ENCODE measurements around the gene LCE3B.
"Not testable (repeated sequence)": the region's sequence is repeated elsewhere in the genome, so short reads cannot be mapped to it uniquely, and the experiment has no call there.

LCE3B gene

DNA sequence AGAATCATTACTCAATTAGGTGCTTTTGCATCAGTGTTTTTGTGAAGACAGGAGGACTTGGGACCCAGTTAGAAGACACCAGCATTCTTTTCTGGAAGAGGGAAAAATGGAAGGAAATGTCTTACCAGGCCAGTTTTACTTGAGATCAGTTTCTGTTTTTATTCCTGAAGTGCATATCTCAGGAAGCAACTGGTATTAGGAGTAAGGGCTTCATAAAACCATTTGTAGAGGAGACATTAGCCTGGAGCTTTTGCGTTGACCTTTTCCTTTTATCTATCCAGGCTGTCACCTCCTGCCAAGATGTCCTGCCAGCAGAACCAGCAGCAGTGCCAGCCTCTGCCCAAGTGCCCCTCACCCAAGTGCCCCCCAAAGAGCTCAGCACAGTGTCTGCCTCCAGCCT, at the start of gene LCE3B:
LCE3B (plus strand) TSS at position 301 of the 400 bp plus-strand sequence; CDS start at position 301, 0 bp downstream.
- Mint-ChIP-seq H3K9me3 (peaks cover 3% of the 10 kb centered on the region), H3K36me3 (ENCODE audit: low read depth) (no peaks in the 10 kb centered on the region), H3K4me3 (no peak within 1 kb of the TSS), H3K27me3 (no peaks in the 10 kb centered on the region), H3K27ac (no peak within 1 kb of the TSS), H3K4me1 (ENCODE audit: low read depth) (no peaks in the 10 kb centered on the region)

DNA sequence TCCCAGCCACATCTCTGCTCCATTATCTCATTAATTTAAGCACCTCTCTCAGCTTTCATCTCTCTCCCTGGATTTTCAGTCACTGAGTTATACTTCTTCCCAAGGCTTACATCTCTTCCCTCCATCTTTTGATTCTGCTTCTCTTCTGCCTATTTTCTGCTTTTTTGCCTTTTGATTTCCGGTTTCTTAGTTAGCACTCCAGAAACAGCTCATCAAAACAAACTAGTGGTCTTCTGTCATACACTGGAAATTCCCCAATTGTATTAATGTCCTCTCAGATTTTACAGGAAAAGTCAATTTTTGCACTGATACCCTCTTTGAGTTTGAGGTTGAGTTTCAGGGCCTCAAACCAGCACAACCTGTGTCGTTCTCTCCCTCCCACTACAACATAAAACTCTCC, 48.5 kb upstream of the LCE3B start:
- H3K27ac Mint-ChIP-seq, result no peak overlapping the region
- peaks cover 12% of the 10 kb centered on the region for H3K27me3 Mint-ChIP-seq
- no peaks in the 10 kb centered on the region for H3K36me3 Mint-ChIP-seq (ENCODE audit: low read depth)
- no peak overlapping the region for H3K4me3 Mint-ChIP-seq
- peaks cover 8% of the 10 kb centered on the region for H3K9me3 Mint-ChIP-seq
- no peaks in the 10 kb centered on the region for H3K4me1 Mint-ChIP-seq (ENCODE audit: low read depth)

DNA sequence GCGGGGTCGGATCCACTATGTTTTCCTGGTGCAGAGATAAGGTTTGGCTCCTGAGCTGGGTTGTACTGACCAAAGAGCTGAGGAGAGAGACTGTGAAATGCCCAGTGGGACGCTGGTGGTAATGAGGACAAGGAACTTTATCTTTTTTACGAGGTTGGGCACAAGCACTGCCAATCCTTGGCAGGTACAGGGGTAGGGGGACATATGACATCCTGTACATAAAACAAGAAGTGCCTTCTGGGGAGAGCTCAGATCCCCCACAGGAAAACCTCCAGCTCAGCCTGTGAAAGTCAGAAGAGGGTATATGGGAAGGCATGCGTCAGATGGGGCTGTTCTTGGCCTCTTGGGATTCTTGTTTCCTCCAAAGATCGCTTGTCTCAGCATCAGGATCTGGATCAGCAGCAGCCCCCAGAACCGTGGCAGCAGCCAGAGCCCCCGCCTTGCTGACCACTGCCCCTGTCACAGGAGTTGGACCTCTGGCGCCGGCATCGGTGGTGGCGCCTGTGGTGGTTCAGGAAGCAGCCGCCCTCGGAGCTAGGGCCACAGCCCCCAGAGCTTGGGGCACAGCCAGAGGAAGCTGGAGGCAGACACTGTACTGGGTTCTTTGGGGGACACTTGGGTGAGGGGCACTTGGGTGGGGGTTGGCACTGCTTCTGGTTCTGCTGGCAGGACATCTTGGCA, 47.9 kb upstream of the LCE3B start:
- H3K4me3 Mint-ChIP-seq, result no peak overlapping the region
- no peaks in the 10 kb centered on the region for H3K4me1 Mint-ChIP-seq (ENCODE audit: low read depth)
- no peaks in the 10 kb centered on the region for H3K36me3 Mint-ChIP-seq (ENCODE audit: low read depth)
- H3K27me3 Mint-ChIP-seq, result peaks cover 13% of the 10 kb centered on the region
- H3K27ac Mint-ChIP-seq, result no peak overlapping the region
- H3K9me3 Mint-ChIP-seq, result peaks cover 8% of the 10 kb centered on the region

- Mint-ChIP-seq H3K4me1 (ENCODE audit: low read depth) (no peaks in the 10 kb centered on the region), H3K9me3 (peaks cover 8% of the 10 kb centered on the region), H3K36me3 (ENCODE audit: low read depth) (no peaks in the 10 kb centered on the region), H3K4me3 (no peak within 1 kb of the TSS), H3K27me3 (peaks cover 23% of the 10 kb centered on the region), H3K27ac (no peak within 1 kb of the TSS)
Measured at GRCh38 chr1:152566681-152567080, 46.9 kb upstream of the LCE3B start, which contains the start of gene LCE3E. Gene LCE3E (minus strand): TSS chr1:152566780. CDS start chr1:152566208, 572 bp downstream.

DNA sequence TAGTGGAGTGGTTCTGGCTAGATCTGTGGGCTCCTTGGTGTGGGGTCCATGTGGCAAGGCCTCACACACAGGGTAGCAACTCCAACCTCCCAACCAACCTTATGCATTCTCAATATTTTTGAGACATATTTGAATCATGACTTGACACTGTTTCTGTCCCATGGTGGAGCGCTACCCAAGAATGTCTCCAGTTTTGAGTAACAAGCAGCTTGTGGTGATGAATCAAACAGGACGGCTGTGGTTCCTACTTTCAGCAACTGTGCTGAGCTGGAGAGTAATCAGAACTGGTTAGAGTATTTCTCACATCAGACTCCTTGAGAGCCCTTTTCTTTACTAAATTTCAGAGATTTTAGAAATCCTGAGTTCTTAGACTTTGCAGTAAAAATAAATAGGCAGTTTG, 36.4 kb upstream of the LCE3B start:
- no peaks in the 10 kb centered on the region for H3K4me1 Mint-ChIP-seq (ENCODE audit: low read depth)
- no peak overlapping the region for H3K27ac Mint-ChIP-seq
- H3K36me3 Mint-ChIP-seq (ENCODE audit: low read depth), result no peaks in the 10 kb centered on the region
- no peaks in the 10 kb centered on the region for H3K9me3 Mint-ChIP-seq
- peaks cover 21% of the 10 kb centered on the region for H3K27me3 Mint-ChIP-seq
- H3K4me3 Mint-ChIP-seq, result no peak overlapping the region

GRCh38 chr1:152579526-152579925, 34.1 kb upstream of the LCE3B start:
- not testable (repeated sequence) for H3K27ac Mint-ChIP-seq; H3K4me1 Mint-ChIP-seq (ENCODE audit: low read depth); H3K9me3 Mint-ChIP-seq; H3K36me3 Mint-ChIP-seq (ENCODE audit: low read depth); H3K27me3 Mint-ChIP-seq; H3K4me3 Mint-ChIP-seq

DNA sequence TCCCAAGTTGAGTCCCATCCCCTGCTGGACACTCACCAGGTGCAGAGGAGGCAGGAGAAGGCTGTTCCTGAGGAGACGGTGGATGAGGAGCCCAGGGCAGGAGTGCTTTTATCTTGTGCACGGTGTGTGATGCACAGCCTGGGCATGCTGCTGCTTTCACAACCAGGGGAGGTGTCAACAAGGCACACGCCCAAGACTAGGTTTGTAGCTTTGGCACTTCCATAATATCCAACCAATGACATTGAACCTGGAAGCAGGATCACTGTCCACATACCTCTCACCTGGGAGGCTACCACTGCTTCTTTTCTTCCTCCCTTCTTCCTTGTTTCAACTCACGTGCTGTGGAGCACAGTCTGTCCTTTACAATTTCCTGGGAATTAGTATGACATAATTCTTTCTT, 33.2 kb upstream of the LCE3B start, which contains the start of gene LCE3D:
LCE3D (minus strand) TSS at position 84 of the 400 bp plus-strand sequence. CDS start 580 bp downstream, outside the sequence.
- Mint-ChIP-seq H3K27ac (no peak within 1 kb of the TSS), H3K36me3 (ENCODE audit: low read depth) (no peaks in the 10 kb centered on the region), H3K27me3 (peaks cover 4% of the 10 kb centered on the region), H3K4me3 (no peak within 1 kb of the TSS), H3K4me1 (ENCODE audit: low read depth) (no peaks in the 10 kb centered on the region), H3K9me3 (no peaks in the 10 kb centered on the region)

GRCh38 chr1:152582647-152583046, 31.0 kb upstream of the LCE3B start:
- no peak overlapping the region for H3K4me3 Mint-ChIP-seq
- no peaks in the 10 kb centered on the region for H3K36me3 Mint-ChIP-seq (ENCODE audit: low read depth)
- peaks cover 4% of the 10 kb centered on the region for H3K27me3 Mint-ChIP-seq
- no peaks in the 10 kb centered on the region for H3K4me1 Mint-ChIP-seq (ENCODE audit: low read depth)
- H3K9me3 Mint-ChIP-seq, result no peaks in the 10 kb centered on the region
- no peak overlapping the region for H3K27ac Mint-ChIP-seq

DNA sequence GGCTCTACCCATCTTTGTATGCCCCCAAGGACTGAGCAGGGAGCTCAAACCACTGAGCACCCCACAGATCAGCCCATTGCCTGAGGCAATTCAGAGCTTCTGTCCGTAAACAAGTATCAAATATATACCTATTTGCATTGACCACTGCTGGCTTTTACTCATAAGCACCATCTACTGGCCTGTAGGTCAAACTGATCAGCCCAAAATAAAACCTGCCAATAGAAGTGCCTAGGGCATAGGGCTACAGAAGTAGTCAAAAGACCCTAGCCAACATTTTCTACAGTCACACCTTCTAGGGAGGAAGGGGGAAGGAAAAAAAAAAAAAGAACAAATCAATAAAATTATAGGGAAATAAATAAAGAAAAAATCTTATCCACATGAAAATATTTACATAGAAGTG, 28.0 kb upstream of the LCE3B start:
- Mint-ChIP-seq H3K9me3 (no peaks in the 10 kb centered on the region), H3K4me3 (no peak overlapping the region), H3K36me3 (ENCODE audit: low read depth) (no peaks in the 10 kb centered on the region), H3K27me3 (peaks cover 2% of the 10 kb centered on the region), H3K4me1 (ENCODE audit: low read depth) (no peaks in the 10 kb centered on the region), H3K27ac (no peak overlapping the region)

DNA sequence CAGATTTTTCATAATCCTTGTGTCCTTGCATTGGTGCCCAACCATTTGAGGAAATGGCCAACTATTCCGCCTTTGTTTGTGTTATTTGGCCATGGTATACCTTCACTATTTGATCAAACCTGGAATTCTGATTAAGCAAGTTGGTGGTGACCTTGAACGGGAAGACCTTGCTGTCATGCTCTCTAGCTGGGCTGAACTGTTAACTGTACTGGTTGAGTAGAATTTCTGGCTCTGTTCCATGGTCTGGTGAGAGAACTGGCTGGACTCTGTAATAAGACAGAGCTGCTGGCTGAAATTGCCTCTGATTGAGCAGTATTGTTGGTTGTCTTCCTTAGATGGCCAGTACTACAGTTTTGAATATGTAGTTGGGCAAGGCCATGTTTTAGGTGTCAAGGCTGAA, 16.6 kb upstream of the LCE3B start:
- Mint-ChIP-seq H3K36me3 (ENCODE audit: low read depth) (no peaks in the 10 kb centered on the region), H3K27me3 (no peaks in the 10 kb centered on the region), H3K27ac (no peak overlapping the region), H3K4me3 (no peak overlapping the region), H3K9me3 (no peaks in the 10 kb centered on the region), H3K4me1 (ENCODE audit: low read depth) (no peaks in the 10 kb centered on the region)

DNA sequence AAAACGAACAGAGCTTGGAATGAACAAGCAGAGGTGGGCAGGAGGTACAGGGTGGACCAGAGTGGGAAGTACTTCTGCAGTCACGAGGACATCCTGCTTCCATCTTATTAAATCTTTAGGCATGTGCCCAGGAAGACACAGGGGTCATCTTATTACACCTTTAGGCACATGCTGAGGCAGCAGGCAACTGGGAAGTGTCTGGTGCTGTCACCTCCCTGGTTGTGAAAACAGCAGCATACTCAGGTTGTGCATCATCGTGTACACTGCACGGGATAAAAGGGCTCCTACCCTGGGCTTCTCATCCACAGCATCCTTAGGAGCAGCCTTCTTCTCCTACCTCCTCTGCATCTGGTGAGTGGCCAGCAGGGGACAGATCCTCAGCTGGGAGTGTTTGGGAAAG, 13.7 kb upstream of the LCE3B start, which contains the start of gene LCE3C:
LCE3C (plus strand) TSS at position 301 of the 400 bp plus-strand sequence. CDS start 498 bp downstream, outside the sequence.
- Mint-ChIP-seq H3K9me3 (no peaks in the 10 kb centered on the region), H3K27me3 (no peaks in the 10 kb centered on the region), H3K36me3 (ENCODE audit: low read depth) (no peaks in the 10 kb centered on the region), H3K4me3 (no peak within 1 kb of the TSS), H3K4me1 (ENCODE audit: low read depth) (no peaks in the 10 kb centered on the region), H3K27ac (no peak within 1 kb of the TSS)

GRCh38 chr1:152621993-152622392, 8.4 kb downstream of the LCE3B start:
- H3K36me3 Mint-ChIP-seq (ENCODE audit: low read depth), result no peaks in the 10 kb centered on the region
- H3K4me3 Mint-ChIP-seq, result no peak overlapping the region
- peaks cover 9% of the 10 kb centered on the region for H3K27me3 Mint-ChIP-seq
- H3K4me1 Mint-ChIP-seq (ENCODE audit: low read depth), result no peaks in the 10 kb centered on the region
- H3K9me3 Mint-ChIP-seq, result peaks cover 7% of the 10 kb centered on the region
- H3K27ac Mint-ChIP-seq, result no peak overlapping the region

DNA sequence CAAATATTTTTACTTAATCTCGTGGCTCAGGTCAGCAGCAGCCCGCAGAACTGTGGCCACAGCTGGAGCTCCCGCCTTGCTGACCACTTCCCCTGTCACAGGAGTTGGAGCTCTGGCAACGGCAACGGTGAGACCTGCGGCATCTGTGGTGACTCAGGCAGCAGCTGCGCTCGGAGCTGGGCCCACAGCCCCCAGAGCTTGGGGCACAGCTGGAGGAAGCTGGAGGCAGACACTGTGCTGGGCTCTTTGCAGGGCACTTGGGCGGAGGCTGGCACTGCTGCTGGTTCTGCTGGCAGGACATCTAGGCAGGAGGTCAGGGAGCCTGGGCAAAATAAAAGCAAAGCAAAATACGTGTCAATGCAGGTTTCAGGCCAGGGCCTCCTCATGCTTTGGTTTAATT, 9.2 kb downstream of the LCE3B start, which contains the start of gene LCE3A:
LCE3A (minus strand) TSS at position 301 of the 400 bp plus-strand sequence; CDS start at position 301, 0 bp downstream.
- Mint-ChIP-seq H3K9me3 (peaks cover 7% of the 10 kb centered on the region), H3K36me3 (ENCODE audit: low read depth) (no peaks in the 10 kb centered on the region), H3K4me1 (ENCODE audit: low read depth) (no peaks in the 10 kb centered on the region), H3K27me3 (peaks cover 11% of the 10 kb centered on the region), H3K4me3 (no peak within 1 kb of the TSS), H3K27ac (no peak within 1 kb of the TSS)

- no peaks in the 10 kb centered on the region for H3K4me1 Mint-ChIP-seq (ENCODE audit: low read depth)
- H3K9me3 Mint-ChIP-seq, result peaks cover 6% of the 10 kb centered on the region
- peaks cover 16% of the 10 kb centered on the region for H3K27me3 Mint-ChIP-seq
- H3K27ac Mint-ChIP-seq, result no peak overlapping the region
- H3K36me3 Mint-ChIP-seq (ENCODE audit: low read depth), result no peaks in the 10 kb centered on the region
- H3K4me3 Mint-ChIP-seq, result no peak overlapping the region
Measured at GRCh38 chr1:152623203-152623844, 9.7 kb downstream of the LCE3B start.

DNA sequence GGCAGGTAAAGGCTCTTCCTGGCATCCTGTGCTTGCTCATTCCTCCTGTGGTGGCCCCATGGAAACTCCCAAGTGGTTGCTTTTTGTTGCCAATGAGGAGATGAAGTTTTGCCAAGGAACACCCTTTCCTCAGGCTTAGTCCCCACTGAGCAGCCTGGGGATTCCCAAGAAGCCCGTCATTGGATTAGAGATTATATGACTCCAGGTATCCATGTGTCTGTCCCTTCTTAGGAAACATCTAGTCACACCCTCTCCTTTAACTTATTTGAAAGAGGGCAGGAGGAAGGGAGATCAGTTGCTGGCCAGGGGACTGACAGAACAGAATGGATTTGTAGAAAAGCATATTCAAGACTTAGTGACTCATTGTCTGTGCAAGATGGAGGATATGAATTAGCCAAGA, 13.1 kb downstream of the LCE3B start:
- H3K9me3 Mint-ChIP-seq, result no peaks in the 10 kb centered on the region
- H3K36me3 Mint-ChIP-seq (ENCODE audit: low read depth), result no peaks in the 10 kb centered on the region
- H3K4me1 Mint-ChIP-seq (ENCODE audit: low read depth), result no peaks in the 10 kb centered on the region
- no peak overlapping the region for H3K27ac Mint-ChIP-seq
- H3K4me3 Mint-ChIP-seq, result no peak overlapping the region
- H3K27me3 Mint-ChIP-seq, result peaks cover 29% of the 10 kb centered on the region
